ENCODE results near the gene ALOX12B. TPM values are rescaled to one million over a fixed set of nuclear protein-coding genes. Genes with fewer than 3 reads are reported as not detected.

The ALOX12B gene
- total RNA-seq = 0.29 TPM in 1 of 2 replicates, not detected in the other

DNA sequence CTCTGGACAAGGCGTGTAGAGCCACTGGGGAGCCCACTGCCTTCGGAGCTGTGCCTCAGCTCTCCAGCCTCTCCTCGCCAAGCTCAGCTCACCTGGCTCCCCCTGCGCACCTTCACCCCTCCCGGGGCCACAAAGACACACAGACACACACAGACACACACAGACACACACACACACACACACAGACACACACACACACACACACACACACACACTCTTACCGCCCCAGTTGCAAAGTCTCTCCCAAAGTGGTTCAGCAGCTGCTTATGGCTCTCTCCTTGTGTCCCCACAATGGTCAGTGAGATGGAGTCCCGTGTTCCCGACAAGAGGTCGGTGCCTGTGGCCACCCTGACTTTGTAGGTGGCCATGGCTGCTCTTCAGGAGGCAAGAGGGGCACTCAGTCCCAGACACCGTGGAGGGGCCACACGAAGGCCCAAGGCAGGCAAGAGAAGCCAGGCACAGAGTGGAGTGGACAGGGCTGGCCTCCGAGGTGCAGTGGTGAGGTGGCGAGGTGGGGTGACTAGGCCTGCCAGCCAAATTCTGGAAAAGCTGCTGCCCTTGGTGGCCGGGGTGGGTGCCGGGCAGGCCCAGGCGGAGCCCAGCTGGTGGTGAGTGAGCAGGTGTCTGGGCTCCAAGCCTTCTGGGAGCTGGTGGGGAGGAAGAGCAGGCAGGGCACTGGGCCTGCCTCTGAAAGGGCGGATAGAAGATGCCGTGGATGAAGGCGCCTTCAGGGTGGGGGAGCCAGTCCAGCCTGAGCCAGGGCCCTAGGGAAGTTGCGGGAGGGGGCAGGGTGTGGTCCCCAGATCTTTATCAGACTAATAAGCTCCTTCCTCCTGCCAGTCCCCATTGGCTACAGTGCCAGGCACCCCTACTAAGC, at the start of gene ALOX12B:
TSS of gene ALOX12B (minus strand) at position 642 of the 877 bp plus-strand sequence. CDS start at position 368, 274 bp downstream.
- intact Hi-C loops (cut with micrococcal nuclease) = no loop called here

GRCh38 chr17:8133941-8134340, 46.4 kb upstream of the ALOX12B start:
- intact Hi-C loops (cut with micrococcal nuclease) = no loop called here

DNA sequence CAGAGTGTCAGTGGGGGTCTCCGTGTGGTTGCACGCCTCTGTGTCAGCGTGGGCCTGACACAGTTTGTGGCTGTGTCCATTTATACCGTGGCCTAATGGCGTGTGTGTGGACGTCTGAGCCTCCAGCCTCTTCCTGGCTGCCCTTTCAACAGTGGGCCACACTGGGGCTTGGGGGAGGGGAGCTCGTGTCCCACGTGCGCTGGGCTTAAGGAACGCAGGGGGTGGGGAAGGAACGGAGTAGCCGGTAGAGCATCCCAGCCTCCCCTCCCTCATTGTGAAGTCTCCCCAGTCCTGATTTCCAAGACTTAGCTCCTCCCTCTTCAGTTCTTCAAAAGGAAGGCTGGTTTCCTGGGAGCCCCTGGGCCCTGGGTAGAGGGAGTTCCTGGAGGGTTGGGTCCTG, 45.9 kb upstream of the ALOX12B start:
- intact Hi-C loops (cut with micrococcal nuclease) = no loop called here

- intact Hi-C loops (cut with micrococcal nuclease) = no loop called here
These were observed 44.4 kb upstream of the ALOX12B start for GRCh38 chr17:8131844-8132441.

DNA sequence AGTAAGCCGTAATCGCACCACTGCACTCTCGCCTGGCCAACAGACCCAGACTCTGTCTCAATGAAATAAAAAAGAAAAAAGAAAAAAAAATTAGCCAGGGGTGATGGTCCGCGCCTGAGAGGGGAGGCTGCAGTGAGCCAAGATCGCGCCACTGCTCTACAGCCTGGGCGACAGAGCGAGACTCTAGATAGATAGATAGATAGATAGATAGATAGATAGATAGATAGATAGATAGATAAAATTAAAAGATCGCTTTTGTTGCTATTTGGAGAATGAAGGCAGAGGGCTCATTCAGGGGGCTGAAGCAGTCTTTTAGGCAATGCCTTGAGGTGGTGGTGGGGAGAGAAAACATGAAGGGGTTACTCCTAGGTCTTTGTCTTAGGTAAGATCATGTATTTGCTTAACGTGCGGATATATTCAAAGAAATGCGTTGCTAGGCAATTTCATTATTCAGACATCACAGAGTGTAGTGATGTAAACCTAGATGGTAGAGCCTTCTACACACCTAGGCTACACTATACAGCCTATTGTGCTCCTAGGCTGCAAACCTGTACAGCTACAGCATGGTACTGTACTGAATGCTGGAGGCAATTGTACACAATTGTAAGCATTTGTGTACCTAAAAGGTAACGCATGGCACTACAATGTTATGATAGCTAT, 40.7 kb upstream of the ALOX12B start:
- intact Hi-C loops (cut with micrococcal nuclease) = loop anchor here (10.0 kb wide), 1 partner anchor 617 kb away; the partner anchor contains the start of gene CCDC42

DNA sequence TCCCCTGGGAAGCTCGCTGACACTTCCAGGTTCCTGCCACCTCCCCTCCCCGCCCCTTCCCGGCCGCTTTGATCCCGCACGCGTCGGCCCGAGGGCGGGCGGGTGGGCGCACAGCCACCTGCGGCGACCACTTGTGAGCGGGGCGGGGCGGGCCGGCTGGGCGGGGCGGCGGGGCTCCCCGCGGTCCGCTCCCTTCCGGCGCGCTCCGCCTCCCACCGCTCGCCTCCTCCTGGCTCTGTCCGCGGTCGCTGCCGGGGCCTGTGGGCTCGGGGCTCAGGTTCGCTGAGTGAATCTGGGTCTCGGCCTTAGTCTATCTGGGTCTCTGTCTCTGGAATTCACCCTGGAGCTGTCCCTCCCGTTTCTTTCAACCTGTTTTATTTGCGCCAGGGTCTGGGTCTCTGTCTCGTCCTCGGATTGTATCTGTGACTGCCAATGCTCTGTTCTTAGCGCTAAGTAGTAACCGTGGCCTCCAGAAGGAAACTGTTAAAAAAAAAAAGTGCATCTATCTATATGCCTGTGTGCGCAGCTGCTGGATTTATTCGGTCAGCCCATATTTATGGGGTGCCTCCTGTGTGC, 39.1 kb upstream of the ALOX12B start:
- intact Hi-C loops (cut with micrococcal nuclease) = loop anchor here (10.0 kb wide), 1 partner anchor 618 kb away; the partner anchor contains the start of gene CCDC42

DNA sequence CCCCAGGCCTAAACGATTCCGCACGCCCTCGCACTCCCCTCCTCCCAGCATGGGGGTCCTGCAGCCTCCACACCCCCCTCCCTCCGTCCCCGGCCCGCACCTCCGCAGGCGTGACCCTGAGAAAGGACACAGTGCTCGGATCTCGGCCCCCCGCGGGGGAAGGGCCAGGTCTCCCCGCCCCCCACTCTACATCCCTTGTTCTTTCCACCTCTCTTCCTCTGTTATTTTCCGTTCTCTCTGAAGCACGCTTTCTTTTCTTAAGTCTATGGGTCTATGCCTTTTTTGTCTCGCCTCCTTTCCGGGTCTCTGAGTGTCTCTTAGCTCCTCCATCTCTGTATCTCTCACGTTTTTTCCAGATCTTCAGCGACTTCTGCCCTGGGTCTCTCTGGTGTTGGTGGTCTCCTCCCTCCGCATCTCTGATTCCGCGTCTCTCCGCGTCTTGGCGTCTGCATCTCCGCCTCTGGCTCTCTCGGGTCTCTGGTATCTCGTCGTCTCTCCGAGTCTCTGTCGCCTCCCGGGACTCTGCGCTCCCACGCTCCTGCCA, 38.5 kb upstream of the ALOX12B start:
- intact Hi-C loops (cut with micrococcal nuclease) = loop anchor here (1.0 to 10.0 kb wide), 4 partner anchors 12 to 619 kb away; partner anchors contain the start of genes CCDC42 and RPL26

GRCh38 chr17:8125154-8125946, 37.8 kb upstream of the ALOX12B start:
- intact Hi-C loops (cut with micrococcal nuclease) = loop anchor here (1.0 to 10.0 kb wide), 4 partner anchors 13 to 619 kb away; partner anchors contain the start of genes CCDC42 and RPL26

DNA sequence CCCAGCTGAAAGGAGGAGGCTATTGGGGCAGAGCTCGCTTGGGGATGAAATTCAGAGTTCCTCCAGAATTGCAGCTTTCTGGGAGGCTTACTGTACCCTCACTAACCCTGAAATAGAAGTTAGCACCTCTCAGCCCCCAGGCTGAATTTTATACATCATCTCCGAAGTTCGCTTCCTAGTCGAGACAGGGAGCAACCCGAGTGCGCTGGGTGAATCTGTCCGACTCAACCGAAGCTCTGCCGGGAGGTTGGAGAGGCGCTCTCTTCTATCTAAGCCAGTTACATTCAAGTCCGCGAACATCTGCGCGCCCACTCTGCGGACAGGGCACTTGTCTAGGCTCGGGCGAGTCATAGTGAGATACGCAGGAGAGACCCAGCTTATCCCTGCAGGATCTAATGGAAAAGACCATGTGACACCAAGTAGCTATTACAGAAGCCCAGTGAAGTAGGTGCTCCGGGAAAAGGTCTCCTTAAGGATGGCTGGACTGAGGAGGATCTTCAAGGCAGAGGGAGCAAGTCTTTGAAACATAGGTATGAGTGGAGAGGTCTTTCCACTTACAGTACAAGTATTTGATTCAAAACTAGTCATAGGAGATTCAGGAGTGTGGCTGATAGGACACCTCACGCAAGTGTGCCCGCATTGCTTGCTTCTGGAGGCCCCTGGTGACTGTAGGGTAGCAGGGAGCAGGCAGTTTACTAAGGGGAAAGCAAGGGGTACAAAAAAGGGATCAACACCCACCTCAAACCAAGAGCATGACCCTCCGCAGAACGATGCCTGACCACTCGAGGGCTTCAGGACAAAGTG, 37.0 kb upstream of the ALOX12B start:
- intact Hi-C loops (cut with micrococcal nuclease) = loop anchor here (1.0 to 10.0 kb wide), 5 partner anchors 14 to 620 kb away; partner anchors contain the start of genes CCDC42 and RPL26

- intact Hi-C loops (cut with micrococcal nuclease) = loop anchor here (5.0 to 10.0 kb wide), 2 partner anchors 282 to 621 kb away; partner anchors contain the start of gene CCDC42
These were observed 36.3 kb upstream of the ALOX12B start, which contains the start of gene HES7 for GRCh38 chr17:8123695-8124349. HES7 (minus strand) TSS chr17:8124106; CDS start chr17:8124084, 22 bp downstream.

DNA sequence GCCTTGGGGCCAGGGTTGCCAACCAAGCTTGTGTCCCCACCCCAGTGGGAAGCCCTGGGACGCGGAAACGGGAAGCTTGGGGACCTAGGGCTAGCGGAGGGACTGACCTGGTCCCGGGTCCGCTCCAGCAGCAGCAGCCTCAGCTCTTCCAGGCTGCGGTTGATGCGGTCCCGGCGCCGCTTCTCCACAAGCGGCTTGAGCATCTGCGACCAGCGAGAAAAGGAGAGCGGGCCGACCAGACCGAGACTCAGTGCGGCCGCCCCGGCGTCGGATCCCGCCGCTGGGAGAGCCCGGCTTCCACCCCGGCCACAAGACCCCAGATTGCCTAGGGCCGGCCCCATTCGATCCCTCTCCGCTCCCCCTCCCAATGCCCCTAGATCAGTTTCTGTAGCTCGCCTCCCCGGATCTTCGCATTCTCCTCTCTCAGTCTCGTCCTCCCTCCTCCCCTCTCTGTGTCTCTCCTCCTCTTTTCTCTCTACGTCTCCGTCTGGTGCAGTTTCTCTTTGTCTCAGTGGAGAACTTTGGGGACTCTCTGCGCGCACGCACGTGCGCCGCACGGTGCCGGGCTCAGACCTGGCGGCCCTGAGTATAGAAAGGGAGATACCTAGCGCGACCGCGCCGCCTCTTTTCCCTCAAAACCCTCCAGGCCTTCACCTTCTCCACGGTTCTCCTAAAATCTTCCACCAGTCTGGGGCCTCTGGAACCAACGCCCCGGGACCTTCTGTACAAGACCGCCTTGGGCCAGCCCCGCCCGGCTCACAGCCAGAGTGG, 35.6 kb upstream of the ALOX12B start:
- intact Hi-C loops (cut with micrococcal nuclease) = loop anchor here (5.0 to 10.0 kb wide), 2 partner anchors 281 to 622 kb away; partner anchors contain the start of gene CCDC42

DNA sequence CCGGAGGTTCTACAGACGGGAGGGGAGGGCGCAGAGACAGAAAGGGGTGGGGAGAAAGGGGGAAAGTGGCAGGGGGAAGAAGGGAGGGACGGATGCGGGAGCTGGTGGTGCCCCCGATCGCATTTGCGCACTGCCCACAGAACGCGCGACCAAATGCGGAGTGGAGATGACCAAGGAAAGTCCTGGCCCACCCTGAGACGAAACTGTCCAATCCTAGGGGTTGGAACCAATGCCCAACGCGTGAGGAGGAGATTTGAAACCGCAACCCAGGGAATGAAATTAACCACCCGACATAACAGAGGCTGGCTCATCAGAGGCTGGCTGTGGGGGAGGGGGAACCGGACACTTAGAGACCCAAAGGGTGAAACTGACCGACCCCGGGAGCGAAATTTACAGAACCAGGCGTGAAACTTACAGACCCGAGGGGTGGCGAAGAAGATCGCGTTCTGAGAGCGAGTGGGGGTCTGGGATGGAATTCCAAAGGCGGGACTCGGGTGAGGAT, 35.0 kb upstream of the ALOX12B start:
- intact Hi-C loops (cut with micrococcal nuclease) = loop anchor here (5.0 to 10.0 kb wide), 2 partner anchors 280 to 622 kb away; partner anchors contain the start of gene CCDC42

DNA sequence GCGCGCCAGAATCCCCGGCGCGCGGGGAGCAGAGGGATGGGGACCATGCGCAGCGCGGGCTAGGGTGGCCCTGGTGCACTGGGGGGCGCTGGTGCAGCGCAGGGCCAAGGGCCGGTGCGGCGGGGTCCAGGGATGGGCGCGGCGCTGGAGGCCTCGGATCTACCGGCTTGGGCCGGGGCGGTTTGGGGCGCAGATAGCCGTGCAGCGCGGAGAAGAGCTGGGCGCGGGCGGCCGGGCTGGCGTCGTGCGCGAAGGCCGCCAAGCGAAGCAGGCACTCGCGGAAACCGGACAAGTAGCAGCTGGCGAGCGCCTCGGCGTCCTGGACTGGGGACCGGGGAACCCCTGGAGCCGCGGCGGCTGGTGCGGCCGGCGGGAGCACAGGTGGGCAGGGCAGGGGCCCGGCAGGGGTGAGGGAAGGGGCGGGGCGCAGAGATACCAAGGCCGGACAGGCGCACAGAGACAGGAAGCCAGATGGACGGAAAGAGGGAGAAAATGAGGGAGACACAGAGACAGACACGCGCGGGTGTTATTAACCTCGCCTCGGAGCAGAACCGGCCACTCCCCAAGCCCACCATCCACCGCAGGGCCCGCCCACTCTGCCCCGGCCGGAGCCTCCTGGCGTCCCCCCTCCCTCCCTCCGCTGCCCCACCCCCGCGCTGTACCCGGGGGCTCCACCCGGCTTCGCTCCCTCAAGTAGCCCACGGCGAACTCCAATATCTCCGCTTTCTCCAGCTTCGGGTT, 34.3 kb upstream of the ALOX12B start:
- intact Hi-C loops (cut with micrococcal nuclease) = loop anchor here (5.0 to 10.0 kb wide), 2 partner anchors 280 to 623 kb away; partner anchors contain the start of gene CCDC42

DNA sequence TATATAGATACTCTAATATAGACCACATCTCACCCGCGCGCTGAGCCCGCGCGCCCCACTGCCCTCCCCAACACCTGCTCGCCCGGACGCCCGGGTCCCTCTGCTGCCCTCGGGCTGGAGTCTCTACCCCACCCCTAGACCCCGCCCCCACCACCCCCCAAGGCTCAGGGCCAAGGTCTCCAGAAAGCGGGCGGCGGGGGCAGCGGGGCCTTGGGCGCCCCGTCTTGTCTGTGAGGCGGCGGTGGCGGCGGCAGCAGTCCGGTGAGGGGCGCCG, 33.8 kb upstream of the ALOX12B start:
- intact Hi-C loops (cut with micrococcal nuclease) = loop anchor here (5.0 to 10.0 kb wide), 2 partner anchors 279 to 623 kb away; partner anchors contain the start of gene CCDC42

GRCh38 chr17:8120520-8121406, 33.2 kb upstream of the ALOX12B start:
- intact Hi-C loops (cut with micrococcal nuclease) = loop anchor here (1.0 to 10.0 kb wide), 4 partner anchors 38 to 624 kb away; partner anchors contain the start of genes CCDC42 and RPL26
